Activated T-helper 1 cell treated with anti-CD3 and anti-CD28 coated beads, Interleukin-2, amount 50 U/mL, for 16 hours (primary cell): Measurements from ENCODE around the gene ABCC2.
"Not testable (repeated sequence)": the region's sequence is repeated elsewhere in the genome, so short reads cannot be mapped to it uniquely, and the experiment has no call there.

Source experiments
- DNase-seq, 2 donors: peaks; one replicate each; pipeline ENCODE4 v3.0.0-alpha.2; 2020; ENCODE audit warnings: low read depth in 1 of 2, low spot score in 1 of 2

Gene ABCC2

GRCh38 chr10:99894613-99895012, 112.2 kb downstream of the ABCC2 start:
- DNase-seq: no peak

GRCh38 chr10:99895066-99895465, 112.6 kb downstream of the ABCC2 start:
- DNase-seq: not testable (repeated sequence)

DNA sequence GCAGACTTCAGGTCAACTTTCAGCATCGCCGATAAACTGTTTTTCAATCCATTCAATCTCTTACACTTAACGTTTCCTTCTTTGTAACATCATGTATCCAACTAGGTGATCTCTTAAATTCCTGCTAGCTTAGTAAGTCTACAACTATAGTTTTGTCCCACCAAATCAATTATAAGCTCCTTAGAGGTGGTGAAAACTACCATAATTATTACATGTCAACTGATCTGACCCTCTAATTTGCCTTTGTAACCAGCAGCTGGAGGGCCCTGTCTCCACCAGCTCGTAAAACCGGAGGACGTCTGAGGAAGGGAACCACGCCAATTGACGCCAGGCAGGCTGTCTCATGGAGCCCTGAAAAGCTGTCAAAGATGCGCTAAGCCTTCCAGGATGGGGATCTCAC, 113.4 kb downstream of the ABCC2 start:
- no peak for DNase-seq
